ENCODE results near the gene SLC47A1. TPM values are rescaled to one million over a fixed set of nuclear protein-coding genes. Genes with fewer than 3 reads are reported as not detected.

The SLC47A1 gene
- total RNA-seq, 3 donors from 2014 or later (not counting 1 experiment from before 2014, with no cell fraction given): 0.29 to 1.3 (median 0.45) TPM

DNA sequence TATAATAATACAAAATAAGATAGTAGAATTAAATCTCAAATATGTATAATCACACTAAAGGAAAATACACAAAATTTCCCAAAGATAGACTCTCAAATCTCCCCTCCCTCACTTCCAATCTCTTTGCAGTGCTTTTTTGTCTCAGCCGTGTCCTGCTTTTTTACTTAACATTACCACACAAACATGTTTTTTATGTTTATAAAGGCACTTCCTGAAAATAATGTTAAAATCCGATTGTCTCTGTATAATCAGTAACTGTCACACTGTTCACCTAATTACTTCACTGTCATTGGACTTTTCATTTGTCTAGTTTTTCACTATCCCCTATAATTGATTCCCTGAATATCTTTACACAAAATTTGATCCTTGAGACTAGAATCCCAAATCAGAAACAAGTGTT is 76.7 kb downstream of the SLC47A1 start:
- TF ChIP-seq, protein P1, sequence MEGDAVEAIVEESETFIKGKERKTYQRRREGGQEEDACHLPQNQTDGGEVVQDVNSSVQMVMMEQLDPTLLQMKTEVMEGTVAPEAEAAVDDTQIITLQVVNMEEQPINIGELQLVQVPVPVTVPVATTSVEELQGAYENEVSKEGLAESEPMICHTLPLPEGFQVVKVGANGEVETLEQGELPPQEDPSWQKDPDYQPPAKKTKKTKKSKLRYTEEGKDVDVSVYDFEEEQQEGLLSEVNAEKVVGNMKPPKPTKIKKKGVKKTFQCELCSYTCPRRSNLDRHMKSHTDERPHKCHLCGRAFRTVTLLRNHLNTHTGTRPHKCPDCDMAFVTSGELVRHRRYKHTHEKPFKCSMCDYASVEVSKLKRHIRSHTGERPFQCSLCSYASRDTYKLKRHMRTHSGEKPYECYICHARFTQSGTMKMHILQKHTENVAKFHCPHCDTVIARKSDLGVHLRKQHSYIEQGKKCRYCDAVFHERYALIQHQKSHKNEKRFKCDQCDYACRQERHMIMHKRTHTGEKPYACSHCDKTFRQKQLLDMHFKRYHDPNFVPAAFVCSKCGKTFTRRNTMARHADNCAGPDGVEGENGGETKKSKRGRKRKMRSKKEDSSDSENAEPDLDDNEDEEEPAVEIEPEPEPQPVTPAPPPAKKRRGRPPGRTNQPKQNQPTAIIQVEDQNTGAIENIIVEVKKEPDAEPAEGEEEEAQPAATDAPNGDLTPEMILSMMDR (IDR thresholded peaks at IDR 0.05): no peak
- DNase-seq (no peak), ATAC-seq (no peak)
- H3K4me1 Mint-ChIP-seq: peaks cover 0 to 7% of the 10 kb centered on the region in 2 donors
- Histone ChIP-seq H3K27me3 (ENCODE audit: control insufficient read depth, insufficient read depth, low read length) (no peaks in the 10 kb centered on the region), H3K27ac (ENCODE audit: low read length) (no peak overlapping the region), H3K4me1 (ENCODE audit: control insufficient read depth, insufficient read depth, low read length) (no peaks in the 10 kb centered on the region), H3K9me3 (ENCODE audit: control insufficient read depth, insufficient read depth, low read length) (no peaks in the 10 kb centered on the region), H3K36me3 (ENCODE audit: control insufficient read depth, insufficient read depth, low read length) (no peaks in the 10 kb centered on the region), H3K4me3 (ENCODE audit: low read length) (no peak overlapping the region)
- no peak overlapping the region for H3K27ac Mint-ChIP-seq
- WGBS (ENCODE audit: insufficient coverage): 41% methylated on average over 2 of the region's 2 CpGs
- H3K36me3 Mint-ChIP-seq: no peaks in the 10 kb centered on the region
- H3K4me3 Mint-ChIP-seq: no peak overlapping the region
- H3K9me3 Mint-ChIP-seq: no peaks in the 10 kb centered on the region
- H3K27me3 Mint-ChIP-seq (ENCODE audit: low read depth in 2 of 2): no peaks in the 10 kb centered on the region
- intact Hi-C loops (cut with micrococcal nuclease): no loop called here

DNA sequence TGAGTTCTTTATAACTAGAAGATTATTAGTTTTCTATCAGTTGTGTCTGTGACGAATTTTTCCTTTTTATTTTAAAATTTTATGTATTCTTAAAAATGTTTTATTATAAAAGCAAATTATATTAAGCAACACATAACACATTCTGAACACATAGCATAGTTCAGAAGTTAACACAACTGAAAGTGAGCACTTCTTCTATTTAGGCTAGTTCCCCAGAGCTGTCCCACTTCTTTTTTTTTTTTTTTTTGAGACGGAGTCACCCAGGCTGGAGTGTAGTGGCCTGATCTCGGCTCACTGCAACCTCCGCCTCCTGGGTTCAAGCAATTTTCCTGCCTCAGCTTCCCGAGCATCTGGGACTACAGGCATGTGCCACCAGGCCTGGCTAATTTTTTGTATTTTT is 77.2 kb downstream of the SLC47A1 start:
- 84% methylated on average over 3 of the region's 5 CpGs for WGBS (ENCODE audit: insufficient coverage)
- DNase-seq (no peak), ATAC-seq (no peak)
- Mint-ChIP-seq H3K4me3 (no peak overlapping the region), H3K4me1 (peaks cover 0 to 7% of the 10 kb centered on the region in 2 donors), H3K27ac (no peak overlapping the region), H3K9me3 (no peaks in the 10 kb centered on the region), H3K27me3 (ENCODE audit: low read depth in 2 of 2) (no peaks in the 10 kb centered on the region), H3K36me3 (no peaks in the 10 kb centered on the region)
- Histone ChIP-seq H3K27ac (ENCODE audit: low read length) (no peak overlapping the region), H3K36me3 (ENCODE audit: control insufficient read depth, insufficient read depth, low read length) (no peaks in the 10 kb centered on the region), H3K4me1 (ENCODE audit: control insufficient read depth, insufficient read depth, low read length) (no peaks in the 10 kb centered on the region), H3K4me3 (ENCODE audit: low read length) (no peak overlapping the region), H3K9me3 (ENCODE audit: control insufficient read depth, insufficient read depth, low read length) (no peaks in the 10 kb centered on the region), H3K27me3 (ENCODE audit: control insufficient read depth, insufficient read depth, low read length) (no peaks in the 10 kb centered on the region)
- intact Hi-C loops (cut with micrococcal nuclease): no loop called here
- TF ChIP-seq, protein P1 (IDR thresholded peaks at IDR 0.05): no peak

DNA sequence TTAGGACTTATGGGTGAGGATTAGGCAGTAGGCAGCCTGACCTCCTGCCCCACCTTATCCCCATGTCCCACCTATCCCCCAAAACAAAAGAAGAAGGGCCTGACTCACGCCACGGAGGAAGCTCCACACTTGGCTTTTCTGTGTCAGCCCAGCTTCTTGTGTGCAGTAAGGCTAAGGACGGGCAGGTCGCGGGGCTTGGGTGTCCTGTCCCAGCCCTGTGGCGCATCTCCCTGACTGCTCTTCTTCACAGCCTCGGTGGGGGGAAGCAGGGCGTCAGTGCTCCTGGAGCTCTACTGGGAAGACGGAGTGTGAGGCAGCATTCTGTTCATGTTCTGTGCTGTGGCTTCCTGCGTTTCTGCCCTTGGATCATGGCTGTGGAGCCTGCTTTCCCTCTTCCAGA is 80.3 kb downstream of the SLC47A1 start:
- Histone ChIP-seq H3K27me3 (ENCODE audit: control insufficient read depth, insufficient read depth, low read length) (no peaks in the 10 kb centered on the region), H3K4me3 (ENCODE audit: low read length) (no peak overlapping the region), H3K36me3 (ENCODE audit: control insufficient read depth, insufficient read depth, low read length) (no peaks in the 10 kb centered on the region), H3K9me3 (ENCODE audit: control insufficient read depth, insufficient read depth, low read length) (peaks cover 6% of the 10 kb centered on the region), H3K4me1 (ENCODE audit: control insufficient read depth, insufficient read depth, low read length) (no peaks in the 10 kb centered on the region), H3K27ac (ENCODE audit: low read length) (no peak overlapping the region)
- peaks cover 11% of the 10 kb centered on the region for H3K36me3 Mint-ChIP-seq
- no peak for DNase-seq
- 91% methylated on average over 10 of the region's 10 CpGs for WGBS (ENCODE audit: insufficient coverage)
- H3K9me3 Mint-ChIP-seq: peaks cover 4 to 10% of the 10 kb centered on the region in 2 donors
- no peak overlapping the region for H3K4me3 Mint-ChIP-seq
- peaks cover 0 to 3% of the 10 kb centered on the region in 2 donors for H3K27me3 Mint-ChIP-seq (ENCODE audit: low read depth in 2 of 2)
- H3K4me1 Mint-ChIP-seq: peaks cover 2 to 7% of the 10 kb centered on the region in 2 donors
- intact Hi-C loops (cut with micrococcal nuclease): no loop called here
- no peak for ATAC-seq
- TF ChIP-seq, protein P1 (IDR thresholded peaks at IDR 0.05): no peak
- no peak overlapping the region for H3K27ac Mint-ChIP-seq

DNA sequence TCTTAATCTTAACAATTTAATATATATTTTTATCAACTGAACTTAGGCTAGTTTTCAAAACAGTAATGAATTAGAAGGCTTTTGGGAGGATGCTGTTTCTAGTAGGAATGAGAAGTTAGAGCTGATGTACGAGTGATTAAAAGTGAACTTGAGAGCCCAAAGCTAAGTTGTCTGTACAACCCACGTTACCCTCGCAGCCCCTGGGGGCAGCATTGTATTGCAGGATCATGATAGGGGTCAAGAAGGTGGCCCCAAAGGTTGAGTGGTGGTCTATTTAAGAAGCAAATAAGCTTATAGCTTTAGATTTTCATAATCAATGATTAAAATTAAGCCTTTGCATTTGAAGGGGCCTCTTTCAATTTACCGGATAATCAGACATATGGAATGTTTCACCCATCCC is 81.2 kb downstream of the SLC47A1 start:
- H3K27ac ChIP-seq (ENCODE audit: low read length): no peak overlapping the region
- H3K4me1 Mint-ChIP-seq: peaks cover 7% of the 10 kb centered on the region in 2 donors
- WGBS (ENCODE audit: insufficient coverage): 93% methylated on average over 4 of the region's 4 CpGs
- TF ChIP-seq, protein P1 (IDR thresholded peaks at IDR 0.05): no peak
- no peak overlapping the region for H3K4me3 Mint-ChIP-seq
- no peaks in the 10 kb centered on the region for H3K27me3 ChIP-seq (ENCODE audit: control insufficient read depth, insufficient read depth, low read length)
- no peaks in the 10 kb centered on the region for H3K36me3 ChIP-seq (ENCODE audit: control insufficient read depth, insufficient read depth, low read length)
- peaks cover 0 to 3% of the 10 kb centered on the region in 2 donors for H3K27me3 Mint-ChIP-seq (ENCODE audit: low read depth in 2 of 2)
- intact Hi-C loops (cut with micrococcal nuclease): no loop called here
- H3K4me3 ChIP-seq (ENCODE audit: low read length): no peak overlapping the region
- H3K9me3 ChIP-seq (ENCODE audit: control insufficient read depth, insufficient read depth, low read length): peaks cover 12% of the 10 kb centered on the region
- H3K36me3 Mint-ChIP-seq: peaks cover 19% of the 10 kb centered on the region
- no peaks in the 10 kb centered on the region for H3K4me1 ChIP-seq (ENCODE audit: control insufficient read depth, insufficient read depth, low read length)
- H3K27ac Mint-ChIP-seq: no peak overlapping the region
- ATAC-seq (no peak), DNase-seq (no peak)
- H3K9me3 Mint-ChIP-seq: peaks cover 13 to 19% of the 10 kb centered on the region in 2 donors
